Measurements from ENCODE around the gene CMIP. TPM values are rescaled to one million over a fixed set of nuclear protein-coding genes. Genes with fewer than 3 reads are reported as not detected.

The CMIP gene
- polyA plus RNA-seq, 1 donor from 2014 or later: 15.1 TPM

- H3K36me3 ChIP-seq (ENCODE audit: insufficient read depth, low read length): no peaks in the 10 kb centered on the region
- no peak overlapping the region for H3K27ac ChIP-seq (ENCODE audit: low read length)
- peaks cover 7% of the 10 kb centered on the region for H3K9me3 ChIP-seq (ENCODE audit: low read length)
- no peak overlapping the region for H3K9ac ChIP-seq (ENCODE audit: low read length)
- H3K4me3 ChIP-seq (ENCODE audit: low read length): no peak overlapping the region
- peaks cover 3% of the 10 kb centered on the region for H4K20me1 ChIP-seq (ENCODE audit: insufficient read depth)
- no peaks in the 10 kb centered on the region for H3F3A ChIP-seq (ENCODE audit: insufficient read depth, low read length, poor library complexity, severe bottlenecking)
- no peaks in the 10 kb centered on the region for H3K27me3 ChIP-seq (ENCODE audit: insufficient read depth, low read depth, low read length)
- H2AFZ ChIP-seq (ENCODE audit: low read depth, low read length): no peak overlapping the region
- no peak for TF ChIP-seq RAD21 (conservative IDR thresholded peaks at IDR 0.05)
- TF ChIP-seq CTCF (IDR thresholded peaks at IDR 0.05; ENCODE audit: poor library complexity, severe bottlenecking): no peak
- no peak for TF ChIP-seq TAF1 (IDR thresholded peaks at IDR 0.05; ENCODE audit: low read depth)
- no peak for TF ChIP-seq POLR2AphosphoS5 (IDR thresholded peaks at IDR 0.05)
- H3K4me2 ChIP-seq (ENCODE audit: low read length): no peak overlapping the region
- no peaks in the 10 kb centered on the region for H3K9me2 ChIP-seq (ENCODE audit: insufficient read depth, low read length)
- H3K79me2 ChIP-seq (replicated peaks; ENCODE audit: insufficient read depth, low read length): peaks cover 73% of the 10 kb centered on the region
Observed at GRCh38 chr16:81532491-81533174, 88.0 kb downstream of the CMIP start.

- Histone ChIP-seq H3K9me2 (ENCODE audit: insufficient read depth, low read length) (no peaks in the 10 kb centered on the region), H3K4me2 (ENCODE audit: low read length) (no peak overlapping the region), H3K27me3 (ENCODE audit: insufficient read depth, low read depth, low read length) (no peaks in the 10 kb centered on the region), H3K4me3 (ENCODE audit: low read length) (no peak overlapping the region), H3K36me3 (ENCODE audit: insufficient read depth, low read length) (no peaks in the 10 kb centered on the region), H3K27ac (ENCODE audit: low read length) (no peak overlapping the region), H3K9ac (ENCODE audit: low read length) (no peak overlapping the region), H3F3A (ENCODE audit: insufficient read depth, low read length, poor library complexity, severe bottlenecking) (no peaks in the 10 kb centered on the region), H3K79me2 (replicated peaks; ENCODE audit: insufficient read depth, low read length) (peaks cover 72% of the 10 kb centered on the region), H3K9me3 (ENCODE audit: low read length) (peaks cover 2% of the 10 kb centered on the region), H2AFZ (ENCODE audit: low read depth, low read length) (no peak overlapping the region), H4K20me1 (ENCODE audit: insufficient read depth) (peaks cover 3% of the 10 kb centered on the region)
- TF ChIP-seq EP300 (conservative IDR thresholded peaks at IDR 0.05; ENCODE audit: poor library complexity, severe bottlenecking) (no peak), MXI1 (conservative IDR thresholded peaks at IDR 0.05; ENCODE audit: poor library complexity, severe bottlenecking) (no peak), POLR2AphosphoS5 (IDR thresholded peaks at IDR 0.05) (no peak), CTCF (IDR thresholded peaks at IDR 0.05; ENCODE audit: poor library complexity, severe bottlenecking) (no peak), EZH2 (IDR thresholded peaks at IDR 0.05; ENCODE audit: borderline replicate concordance, insufficient read depth, low read length, poor library complexity, severe bottlenecking) (no peak), TAF1 (IDR thresholded peaks at IDR 0.05; ENCODE audit: low read depth) (no peak), RAD21 (conservative IDR thresholded peaks at IDR 0.05) (no peak), SMC3 (conservative IDR thresholded peaks at IDR 0.05; ENCODE audit: poor library complexity) (no peak)
- TF ChIP-seq, protein P1, sequence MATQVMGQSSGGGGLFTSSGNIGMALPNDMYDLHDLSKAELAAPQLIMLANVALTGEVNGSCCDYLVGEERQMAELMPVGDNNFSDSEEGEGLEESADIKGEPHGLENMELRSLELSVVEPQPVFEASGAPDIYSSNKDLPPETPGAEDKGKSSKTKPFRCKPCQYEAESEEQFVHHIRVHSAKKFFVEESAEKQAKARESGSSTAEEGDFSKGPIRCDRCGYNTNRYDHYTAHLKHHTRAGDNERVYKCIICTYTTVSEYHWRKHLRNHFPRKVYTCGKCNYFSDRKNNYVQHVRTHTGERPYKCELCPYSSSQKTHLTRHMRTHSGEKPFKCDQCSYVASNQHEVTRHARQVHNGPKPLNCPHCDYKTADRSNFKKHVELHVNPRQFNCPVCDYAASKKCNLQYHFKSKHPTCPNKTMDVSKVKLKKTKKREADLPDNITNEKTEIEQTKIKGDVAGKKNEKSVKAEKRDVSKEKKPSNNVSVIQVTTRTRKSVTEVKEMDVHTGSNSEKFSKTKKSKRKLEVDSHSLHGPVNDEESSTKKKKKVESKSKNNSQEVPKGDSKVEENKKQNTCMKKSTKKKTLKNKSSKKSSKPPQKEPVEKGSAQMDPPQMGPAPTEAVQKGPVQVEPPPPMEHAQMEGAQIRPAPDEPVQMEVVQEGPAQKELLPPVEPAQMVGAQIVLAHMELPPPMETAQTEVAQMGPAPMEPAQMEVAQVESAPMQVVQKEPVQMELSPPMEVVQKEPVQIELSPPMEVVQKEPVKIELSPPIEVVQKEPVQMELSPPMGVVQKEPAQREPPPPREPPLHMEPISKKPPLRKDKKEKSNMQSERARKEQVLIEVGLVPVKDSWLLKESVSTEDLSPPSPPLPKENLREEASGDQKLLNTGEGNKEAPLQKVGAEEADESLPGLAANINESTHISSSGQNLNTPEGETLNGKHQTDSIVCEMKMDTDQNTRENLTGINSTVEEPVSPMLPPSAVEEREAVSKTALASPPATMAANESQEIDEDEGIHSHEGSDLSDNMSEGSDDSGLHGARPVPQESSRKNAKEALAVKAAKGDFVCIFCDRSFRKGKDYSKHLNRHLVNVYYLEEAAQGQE (IDR thresholded peaks at IDR 0.05; ENCODE audit: borderline replicate concordance): no peak
Observed at GRCh38 chr16:81533175-81533507, 88.5 kb downstream of the CMIP start.
